Stimulated activated CD4-positive, alpha-beta T cell treated with anti-CD3 and anti-CD28 coated beads, Interleukin-1b, Interleukin-23, amount 100 ng/mL, for 24 hours (primary cell): ENCODE measurements around the gene YJEFN3.

Source experiments
- DNase-seq, 4 experiments: peaks; one replicate each; pipeline ENCODE4 v3.0.0-alpha.2; 2020; ENCODE audit warnings: low read depth in 4 of 4, low spot score in 1 of 4

Gene YJEFN3

GRCh38 chr19:19517235-19517619 is 11.5 kb upstream of the YJEFN3 start:
- DNase-seq, result no peak

DNA sequence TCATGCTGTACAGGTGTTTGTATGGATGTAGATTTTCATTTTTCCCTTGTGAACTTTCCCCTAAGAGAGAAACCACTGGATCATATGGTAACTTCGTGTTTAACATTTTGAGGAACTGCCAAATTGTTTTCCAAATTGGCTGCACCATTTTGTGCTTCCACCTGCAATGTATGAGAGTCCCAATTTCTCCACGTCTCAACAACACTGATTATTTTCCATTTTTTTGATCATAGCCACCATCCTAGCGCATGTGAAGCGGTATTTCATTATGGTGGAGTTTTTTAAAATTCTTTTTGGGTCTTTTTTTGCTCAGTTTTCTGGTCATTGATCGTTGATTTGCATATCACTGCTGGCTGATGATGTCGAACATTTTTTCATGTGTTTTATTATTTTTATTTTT is 7.7 kb upstream of the YJEFN3 start:
- no peak for DNase-seq

DNA sequence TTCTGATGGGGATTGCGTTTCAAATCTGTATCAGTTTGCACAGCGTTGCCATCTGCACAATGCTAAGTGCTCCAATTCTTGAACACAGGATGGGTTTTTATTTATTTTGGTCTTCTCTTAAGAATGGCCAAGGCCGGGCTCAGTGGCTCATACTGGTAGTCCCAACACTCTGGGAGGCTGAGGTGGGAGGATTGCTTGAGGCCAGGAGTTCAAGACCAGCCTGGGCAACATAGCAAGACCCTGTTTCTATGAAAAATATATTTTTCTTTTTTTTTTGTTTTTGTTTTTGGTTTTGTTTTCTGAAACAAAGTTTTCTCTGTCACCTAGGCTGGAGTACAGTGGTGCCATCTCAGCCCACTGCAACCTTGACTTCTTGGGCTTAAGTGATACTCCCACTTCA is 5.5 kb upstream of the YJEFN3 start:
- DNase-seq, result no peak

- DNase-seq, result no peak
These were observed 4.7 kb upstream of the YJEFN3 start for GRCh38 chr19:19524053-19524452.

DNA sequence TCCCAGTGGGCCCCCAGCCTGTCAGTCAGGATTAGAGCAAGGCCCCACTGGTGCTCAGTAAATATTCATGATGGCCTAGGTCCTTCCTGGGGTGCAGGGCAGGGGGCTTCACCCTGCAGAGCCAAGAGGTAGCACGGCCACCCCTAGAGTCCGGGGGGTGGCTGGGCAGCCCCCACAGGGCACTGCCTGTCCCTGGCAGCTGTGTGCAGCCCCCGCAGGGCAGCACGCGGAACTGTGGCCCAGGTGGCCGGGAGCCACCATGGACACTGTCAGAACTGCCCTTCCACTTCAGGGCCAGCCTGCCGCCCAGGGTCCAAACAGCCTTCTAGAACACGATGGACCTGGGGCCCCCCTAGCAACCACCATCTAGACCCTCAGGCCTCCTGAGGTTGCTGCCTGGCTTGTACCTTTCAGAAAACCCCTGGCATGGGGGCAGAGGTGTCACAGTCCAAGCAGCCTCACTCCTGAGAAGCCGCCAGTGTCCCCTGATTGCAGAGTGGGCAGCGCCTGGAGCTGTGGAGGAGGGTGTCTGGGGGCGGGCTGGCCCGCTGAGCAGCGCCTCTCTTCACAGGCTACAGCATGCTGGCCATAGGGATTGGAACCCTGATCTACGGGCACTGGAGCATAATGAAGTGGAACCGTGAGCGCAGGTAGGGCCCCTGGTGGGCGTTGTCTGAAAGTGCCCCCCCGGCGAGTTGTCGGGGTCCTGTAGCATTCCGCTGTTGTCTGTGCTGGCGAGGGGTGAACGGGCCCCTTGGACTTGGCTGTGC is 2.9 kb upstream of the YJEFN3 start:
- no peak for DNase-seq

DNA sequence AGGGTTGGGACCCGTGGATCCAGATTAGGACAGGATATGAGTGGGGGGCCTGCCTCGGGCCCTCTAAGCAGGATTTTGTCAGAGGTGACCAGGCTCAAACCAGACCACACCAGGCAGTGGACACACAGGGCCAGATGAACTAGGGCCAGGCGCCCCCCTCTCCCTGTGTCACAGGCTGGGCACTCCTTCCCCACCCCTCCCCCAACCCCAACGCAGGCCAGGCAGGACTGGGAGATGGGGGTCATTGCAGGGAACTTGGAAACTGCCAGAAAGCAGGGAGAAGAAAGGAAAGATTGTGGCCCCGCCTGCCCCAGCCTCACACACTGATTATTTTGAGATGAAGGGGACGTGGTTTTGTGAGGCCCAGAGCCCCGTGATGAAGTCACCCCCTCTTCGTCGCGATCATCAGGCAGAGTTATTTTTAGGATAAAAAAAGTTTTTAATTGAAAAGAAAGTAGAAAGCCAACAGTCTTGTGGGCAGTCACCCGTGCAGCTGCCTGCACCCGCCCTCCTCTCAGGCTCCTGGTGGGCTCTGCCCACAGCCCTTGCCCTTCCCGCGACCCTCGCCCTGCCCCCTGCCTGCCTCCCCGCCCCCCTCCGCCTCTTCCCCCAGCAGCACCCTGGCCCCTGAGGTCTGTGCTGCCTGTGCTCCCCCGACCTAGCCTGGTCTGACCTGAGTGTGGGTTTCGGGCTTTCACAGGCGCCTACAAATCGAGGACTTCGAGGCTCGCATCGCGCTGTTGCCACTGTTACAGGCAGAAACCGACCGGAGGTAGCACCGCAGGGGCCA is 1.9 kb upstream of the YJEFN3 start:
- no peak for DNase-seq

DNA sequence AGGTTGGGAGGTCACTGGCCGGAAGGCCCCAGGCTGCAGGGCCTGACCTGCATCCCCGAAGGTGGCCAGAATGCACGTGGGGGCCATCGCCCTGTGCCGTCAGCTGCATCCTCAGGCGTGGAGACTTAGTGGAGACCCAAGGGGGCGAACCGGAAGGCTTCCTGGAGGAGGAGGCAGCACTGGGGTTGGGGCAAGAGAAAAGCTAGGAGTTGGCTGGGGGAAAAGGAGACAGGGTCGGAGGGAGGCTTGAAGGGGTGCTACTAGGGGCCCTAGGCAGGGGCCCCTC is 1.4 kb upstream of the YJEFN3 start:
- no peak for DNase-seq

DNA sequence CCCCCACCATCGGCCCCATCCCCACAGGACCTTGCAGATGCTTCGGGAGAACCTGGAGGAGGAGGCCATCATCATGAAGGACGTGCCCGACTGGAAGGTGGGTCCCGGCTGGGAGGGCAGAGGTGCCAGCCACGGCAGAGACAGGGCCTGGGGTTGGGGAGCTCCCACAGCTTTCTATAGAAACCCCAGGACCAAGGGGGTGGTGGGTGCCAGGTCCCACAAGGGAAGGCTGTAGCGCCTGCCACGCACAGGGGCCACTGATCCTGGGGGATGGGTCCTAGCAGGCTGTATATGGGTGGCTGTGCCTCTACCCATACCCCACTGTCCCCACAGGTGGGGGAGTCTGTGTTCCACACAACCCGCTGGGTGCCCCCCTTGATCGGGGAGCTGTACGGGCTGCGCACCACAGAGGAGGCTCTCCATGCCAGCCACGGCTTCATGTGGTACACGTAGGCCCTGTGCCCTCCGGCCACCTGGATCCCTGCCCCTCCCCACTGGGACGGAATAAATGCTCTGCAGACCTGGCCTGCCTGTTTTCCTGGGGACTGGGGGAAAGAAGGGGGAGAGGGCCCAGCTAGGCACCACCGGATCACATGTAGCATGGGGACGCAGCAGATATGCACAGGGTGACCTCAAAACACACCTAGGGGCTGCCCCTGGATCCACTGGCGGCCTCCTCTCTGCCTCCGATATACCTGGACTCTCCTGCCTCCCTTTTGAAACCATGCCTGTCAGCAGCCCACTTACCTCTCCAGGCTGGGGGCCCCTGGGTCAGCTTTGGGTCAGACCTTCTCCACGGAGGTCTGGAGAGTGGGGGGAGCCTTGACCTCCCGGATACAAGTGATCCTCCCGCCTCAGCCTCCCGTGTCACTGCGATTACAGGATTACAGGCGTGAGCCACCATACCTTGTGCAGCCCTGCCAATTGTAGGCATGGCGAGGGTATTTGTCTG is 761 bp upstream of the YJEFN3 start:
- no peak for DNase-seq

DNA sequence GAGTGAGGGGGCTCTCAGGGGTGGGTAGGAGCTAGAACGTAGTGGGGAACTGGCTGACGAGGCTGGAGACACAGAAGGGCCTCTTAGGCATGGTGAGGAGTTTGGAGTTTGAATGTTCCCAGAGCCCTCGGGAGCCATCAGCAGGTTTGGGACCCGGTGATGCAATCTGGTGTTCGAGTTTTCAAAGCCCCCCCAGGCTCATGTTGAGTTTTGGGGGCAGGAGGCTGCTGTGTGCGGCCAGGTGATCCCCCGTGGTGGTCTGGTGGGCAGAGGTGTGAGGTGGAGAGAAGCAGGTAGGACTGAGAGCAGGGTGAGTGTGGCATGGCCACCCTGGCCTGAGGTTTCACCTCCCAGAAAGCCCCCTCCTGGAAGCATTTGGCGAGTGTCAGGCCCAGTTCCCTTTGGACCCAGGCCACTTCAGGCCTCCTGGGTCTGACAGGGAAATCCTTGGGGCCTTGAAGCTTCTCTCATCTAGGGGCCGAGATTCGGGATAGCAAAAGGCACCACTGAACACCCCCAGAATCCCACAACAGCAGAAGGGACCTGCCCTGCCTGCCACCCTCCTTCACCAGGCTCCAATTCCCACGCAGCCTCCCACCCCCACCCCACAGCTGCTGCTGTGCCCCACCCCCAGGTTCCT is 1.2 kb downstream of the YJEFN3 start:
- DNase-seq, result no peak

DNA sequence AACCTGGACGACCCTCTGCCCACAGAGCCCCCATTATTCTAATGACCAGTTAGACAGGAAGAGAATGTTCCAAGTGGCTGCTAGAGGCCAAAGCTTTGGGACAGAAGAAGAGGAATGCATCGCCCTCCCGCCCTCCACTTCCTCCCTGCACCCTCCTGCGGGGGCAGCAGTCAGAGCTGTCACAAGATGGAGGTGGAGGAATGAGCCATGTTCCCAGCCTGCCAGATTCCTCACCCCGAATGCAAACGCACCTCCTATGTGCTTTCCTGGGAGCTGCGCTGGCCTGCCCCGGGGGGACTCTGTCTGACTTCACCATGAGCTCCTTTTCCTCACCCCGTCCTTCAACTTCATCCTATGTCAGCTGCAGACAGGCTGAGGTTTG is 1.7 kb downstream of the YJEFN3 start:
- DNase-seq, result no peak

DNA sequence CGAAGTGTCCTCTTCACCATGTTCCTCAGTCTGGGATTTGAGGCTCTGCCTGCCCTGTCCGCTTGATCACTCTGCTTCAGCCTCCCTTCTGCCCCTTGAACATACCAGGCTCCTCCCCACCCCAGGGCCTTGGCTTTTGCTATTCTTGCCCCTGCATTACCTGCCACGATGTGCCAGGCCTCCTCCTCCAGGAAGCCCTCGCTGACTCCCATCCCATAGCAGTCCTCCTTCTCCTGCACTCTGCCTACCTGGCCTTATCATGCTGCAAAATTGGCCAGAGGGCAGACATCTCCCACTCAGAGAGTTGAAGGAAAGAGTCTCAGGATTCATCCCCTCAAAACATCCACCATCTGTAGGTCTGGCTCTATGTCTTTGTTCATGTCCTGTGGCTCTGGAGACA is 2.2 kb downstream of the YJEFN3 start:
- DNase-seq, result no peak

GRCh38 chr19:19531951-19532805 is 3.5 kb downstream of the YJEFN3 start:
- DNase-seq, result peak; percentile 70 to 91 (median 81)

DNA sequence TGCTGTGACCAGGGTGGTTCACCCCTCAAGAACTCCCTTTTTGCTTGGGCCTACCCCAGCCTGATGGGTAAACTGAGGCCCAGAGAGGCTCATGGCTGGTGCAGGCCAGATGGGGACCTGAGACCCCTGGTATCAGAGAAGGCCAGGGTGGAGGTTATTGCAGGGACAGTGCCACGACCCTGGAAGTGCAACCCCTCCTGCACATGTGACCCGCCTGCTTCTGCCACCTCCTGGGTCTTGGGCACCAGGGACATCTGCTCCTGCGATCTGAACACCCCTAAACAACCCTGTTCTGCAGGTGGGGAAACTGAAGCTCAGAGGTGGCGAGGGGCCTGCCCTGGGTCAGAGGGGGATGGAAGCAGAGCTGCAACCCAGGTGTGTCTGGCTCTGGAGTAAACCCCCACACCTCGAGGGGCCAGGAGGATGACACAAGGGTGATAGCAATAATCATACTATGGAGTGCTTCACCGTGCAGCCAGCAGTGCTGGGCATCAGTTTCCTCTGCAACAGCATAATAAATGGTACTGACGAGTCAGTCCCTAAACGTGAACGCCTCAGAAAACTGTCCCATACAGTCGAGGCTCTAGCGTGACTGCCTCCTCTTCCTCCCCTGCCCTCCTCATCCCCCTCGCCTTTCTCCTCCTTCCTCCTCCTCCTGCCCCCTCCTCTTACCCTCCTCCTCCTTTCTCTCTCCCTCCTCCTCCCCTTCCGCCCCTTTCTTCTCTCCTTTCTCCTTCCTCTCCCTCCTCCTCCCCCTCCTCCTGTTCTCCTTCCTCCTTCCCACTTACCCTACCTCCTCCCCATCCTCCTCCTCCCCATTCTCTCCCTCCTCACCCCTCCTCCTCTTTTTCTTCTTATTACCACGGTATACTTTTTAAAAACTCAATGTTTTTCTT is 4.3 kb downstream of the YJEFN3 start:
- no peak for DNase-seq

- DNase-seq, result no peak
These were observed 5.1 kb downstream of the YJEFN3 start for GRCh38 chr19:19533841-19534240.

- no peak for DNase-seq
These were observed 6.0 kb downstream of the YJEFN3 start for GRCh38 chr19:19534556-19535265.

GRCh38 chr19:19535311-19536191 is 6.8 kb downstream of the YJEFN3 start:
- DNase-seq, result no peak
